Heart right ventricle (tissue), 16 donors: ENCODE results near the gene GDAP1L1. TPM values are rescaled to one million over a fixed set of nuclear protein-coding genes. Genes with fewer than 3 reads are reported as not detected.

ENCODE experiments used
- ATAC-seq, 8 donors: fragments of 200-7000 bp; cut with Tn5 transposase; one replicate each; pipeline ENCODE4 v1.9.1; 2020; ENCODE audit warnings: mild to moderate bottlenecking in 8 of 8, moderate library complexity in 8 of 8, moderate number of reproducible peaks in 1 of 8
- DNase-seq, 2 donors: peaks; one replicate each; pipeline ENCODE4 v3.0.0-alpha.2; 2020
- H3K27ac ChIP-seq, 10 donors: fragments of 200-600 bp; sonication (generic) in 2 of 10; one replicate each; pipeline versions ENCODE4 v1.5.0 to v1.8.0; 2020 to 2022; ENCODE audit warnings: mild to moderate bottlenecking in 3 of 10
- H3K27me3 ChIP-seq, 7 donors: fragments of 200-600 bp; one replicate each; pipeline ENCODE4 v1.8.0; 2021 to 2022; ENCODE audit warnings: mild to moderate bottlenecking in 2 of 7
- H3K36me3 ChIP-seq, 9 donors: fragments of 200-600 bp; sonication (generic) in 1 of 9; one replicate each; pipeline versions ENCODE4 v1.5.0 to v1.8.0; 2020 to 2022; ENCODE audit warnings: mild to moderate bottlenecking in 2 of 9
- H3K4me1 ChIP-seq, 9 donors: fragments of 200-600 bp; sonication (generic) in 1 of 9; one replicate each; pipeline versions ENCODE4 v1.5.0 to v1.8.0; 2020 to 2022; ENCODE audit warnings: mild to moderate bottlenecking in 4 of 9
- H3K4me3 ChIP-seq, 10 donors: fragments of 200-600 bp; sonication (generic) in 2 of 10; one replicate each; pipeline versions ENCODE4 v1.5.0 to v1.8.0; 2020 to 2022; ENCODE audit warnings: mild to moderate bottlenecking in 7 of 10, moderate library complexity in 2 of 10
- H3K9me3 ChIP-seq, 11 donors: fragments of 200-600 bp in 10 of 11; sonication (generic) in 2 of 11; one replicate each; pipeline versions ENCODE4 v1.5.0 to v1.8.0; 2013 to 2022; ENCODE audit warnings: mild to moderate bottlenecking in 2 of 11, control low read depth in 1 of 11, moderate library complexity in 1 of 11
- CTCF ChIP-seq, 9 donors: fragments of 200-600 bp; sonication (generic) in 2 of 9; IDR thresholded peaks; one replicate each; pipeline versions ENCODE4 v1.5.0 to v1.8.0; 2021 to 2022; ENCODE audit warnings: antibody characterized with exemption in 9 of 9, mild to moderate bottlenecking in 5 of 9, moderate library complexity in 1 of 9
- WGBS, 2 donors: extraction: QIAGEN DNeasy Blood & Tissue Kit; methylation state at CpG; one replicate each; pipeline ENCODE4 v1.1.7; 2013; ENCODE audit warnings: inconsistent platforms in 1 of 2; 5-methylcytosine and 5-hydroxymethylcytosine counted together
- intact Hi-C, 10 donors: fragments of 100-400 bp; cut with DNase I; formaldehyde crosslinking; loops; one replicate each; pipeline versions ENCODE4 v1.11.1 to v1.14.2; 2022
- polyA plus RNA-seq, 2 donors: library from polyadenylated mRNA; stranded (reverse); fragments of 200-250 nt; gene quantifications; one replicate each; pipeline ENCODE4 v1.2.3, GENCODE V29; 2013
- total RNA-seq, 10 donors: library from RNA; stranded (reverse); fragmentation: NEBNext Ultra II Directional in 3 of 10; extraction: Animal tissue kit (Norgen Biotek cat#: 25700) in 3 of 10; gene quantifications; one replicate each; pipeline versions ENCODE4 v1.2.1 to v1.2.4, GENCODE V29; 2021 to 2023
- donor health status: Arrhythmogenic right ventricular cardiomyopathy.
- donor health status: ischemic (EF 13 %, LVEDD 7.1; RV severe dilation, severe dysfunction).
- donor health status: healthy with polysubstance abuse.
- donor health status: DM: no; HTN: yes; CAD: no.
- donor health status: DM: no; HTN: no; CAD: no.
- donor health status: ischemic (EF 25% LVEDD 6.9; RV normal size, moderate dysfunction).
- donor health status: ischemic (EF 25% LVEDD 5.7; RV mildly dilated, moderate dysfunction).
- donor health status: healthy.
- donor health status: DM: yes; HTN: yes; CAD: no.
- donor health status: Ischemic cardiomyopathy.
- donor health status: ischemic (EF 35%, LVEDD 5.7; RV mildly dilated, moderate dysfunction).
- donor health status: nonischemic (EF 11% LVEDD 7.7; RV severe dilation, severe dysfunction).
- donor health status: DM: yes; HTN: yes; CAD: no.
- donor health status: PGD.
- donor health status: ischemic (EF 29% LVEDD 5.4; RV normal size, mild dysfunction).
- donor health status: nonischemic (EF 23%, LVEDD 6.1; RV moderate dilation, normal function).

GDAP1L1 gene
- total and polyA plus RNA-seq, 12 donors: 0.09 to 0.71 (median 0.34) TPM; not detected in 2

DNA sequence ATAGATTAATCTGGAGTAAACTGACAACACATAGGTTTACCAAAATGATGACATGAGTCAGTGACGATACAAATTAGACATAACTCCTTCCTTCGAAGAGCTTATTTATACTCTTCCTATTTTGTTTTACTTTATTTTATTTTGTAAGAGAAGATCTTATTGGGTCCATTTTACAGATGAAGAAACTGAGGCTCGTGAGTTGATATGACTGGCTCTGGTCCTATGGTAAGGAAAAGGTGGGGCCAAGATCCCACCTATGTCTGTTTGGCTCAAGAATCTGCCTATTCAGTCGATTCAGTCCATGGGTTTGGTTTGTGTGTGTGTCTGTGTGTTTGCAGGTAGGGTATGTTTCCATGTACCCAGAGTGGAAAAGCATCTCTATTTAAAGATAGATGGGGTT lies 81.3 kb downstream of the GDAP1L1 start:
- Histone ChIP-seq H3K27ac (no peak overlapping the region), H3K4me1 (peaks cover 0 to 8% (median 0%) of the 10 kb centered on the region in 9 donors), H3K36me3 (no peaks in the 10 kb centered on the region), H3K4me3 (no peak overlapping the region), H3K27me3 (peaks cover 0 to 27% (median 10%) of the 10 kb centered on the region in 7 donors), H3K9me3 (no peaks in the 10 kb centered on the region)
- intact Hi-C loops: no loop called here
- 82 to 94% methylated on average over 4 of the region's 4 CpGs for WGBS, 2 donors
- DNase-seq (no peak), ATAC-seq (no peak)
- no peak for TF ChIP-seq CTCF (IDR thresholded peaks at IDR 0.05)

Other genes with a start within 250 kb of the GDAP1L1 start
- gene JPH2, start 60.1 kb upstream of the GDAP1L1 start, total RNA-seq: 100 to 1,000 TPM in 9 of 10 donors, 10 to 100 TPM in 1; 97.2 to 215 (median 152) TPM
- gene JPH2, start 60.1 kb upstream of the GDAP1L1 start, polyA plus RNA-seq: 10 to 100 TPM; 61.9 to 94.7 TPM
- 10 to 100 TPM; 22.6 to 37.3 (median 31.3) TPM for gene OSER1, start 36.5 kb upstream of the GDAP1L1 start, total RNA-seq
- 10 to 100 TPM; 16.4 to 26.9 TPM for gene OSER1, start 36.5 kb upstream of the GDAP1L1 start, polyA plus RNA-seq
- 100 to 1,000 TPM in 8 of 10 donors, 10 to 100 TPM in 2; 94.4 to 182 (median 140) TPM for gene FITM2, start 63.9 kb downstream of the GDAP1L1 start, total RNA-seq
- 10 to 100 TPM; 25.2 to 28.0 TPM for gene FITM2, start 63.9 kb downstream of the GDAP1L1 start, polyA plus RNA-seq
- not detected for gene R3HDML, start 89.7 kb downstream of the GDAP1L1 start, total RNA-seq
- gene R3HDML, start 89.7 kb downstream of the GDAP1L1 start, polyA plus RNA-seq: not detected
- not detected for gene HNF4A, start 108.4 kb downstream of the GDAP1L1 start, total RNA-seq
- under 1 TPM in 1 of 2 donors, not detected in 1; under 0.01 TPM for gene HNF4A, start 108.4 kb downstream of the GDAP1L1 start, polyA plus RNA-seq
- gene TTPAL, start 228.6 kb downstream of the GDAP1L1 start, total RNA-seq: 1 to 10 TPM; 2.6 to 7.3 (median 4.7) TPM
- 1 to 10 TPM; 2.3 TPM for gene TTPAL, start 228.6 kb downstream of the GDAP1L1 start, polyA plus RNA-seq